GM19324 (cell line): ENCODE results near the gene CIC.

Experiments used
- ATAC-seq: cut with Tn5 transposase; IDR thresholded peaks from one replicate; pipeline ENCODE4 v1.9.1; 2021; ENCODE audit warnings: mild to moderate bottlenecking, moderate library complexity; ENCODE audit not compliant: unreplicated experiment, low FRiP score

CIC gene

GRCh38 chr19:42285988-42286348 is 16.9 kb downstream of the CIC start:
- ATAC-seq: no peak

DNA sequence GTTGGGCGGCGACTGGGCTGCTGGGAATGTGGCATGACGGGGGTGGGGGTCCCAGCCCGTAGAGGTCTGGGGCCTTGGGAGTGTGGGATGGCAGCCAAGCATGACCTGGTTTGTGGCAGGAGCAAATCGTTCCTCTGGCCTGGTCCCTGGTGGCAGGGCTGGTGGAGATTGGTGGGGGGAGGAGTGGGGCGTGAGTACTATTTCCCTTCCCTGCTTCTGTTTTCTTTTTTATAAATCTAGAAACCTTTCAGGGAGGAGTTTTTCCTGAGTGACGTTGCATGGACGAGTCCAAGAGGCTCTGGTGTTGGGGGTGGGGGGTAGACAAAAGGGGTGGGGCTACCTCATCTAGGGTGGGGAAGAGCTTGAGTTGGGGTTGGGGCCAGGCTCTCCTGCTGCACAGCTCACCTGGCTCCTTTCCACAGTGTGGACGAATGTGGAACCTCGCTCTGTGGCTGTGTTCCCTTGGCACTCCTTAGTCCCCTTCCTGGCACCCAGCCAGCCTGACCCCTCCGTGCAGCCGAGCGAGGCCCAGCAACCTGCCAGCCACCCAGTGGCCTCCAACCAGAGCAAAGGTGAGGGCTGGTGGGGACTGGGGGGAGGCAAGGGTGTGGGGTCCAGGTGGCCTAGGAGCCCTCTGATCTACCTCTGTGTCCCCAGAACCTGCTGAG is 17.4 kb downstream of the CIC start:
- ATAC-seq: no peak

DNA sequence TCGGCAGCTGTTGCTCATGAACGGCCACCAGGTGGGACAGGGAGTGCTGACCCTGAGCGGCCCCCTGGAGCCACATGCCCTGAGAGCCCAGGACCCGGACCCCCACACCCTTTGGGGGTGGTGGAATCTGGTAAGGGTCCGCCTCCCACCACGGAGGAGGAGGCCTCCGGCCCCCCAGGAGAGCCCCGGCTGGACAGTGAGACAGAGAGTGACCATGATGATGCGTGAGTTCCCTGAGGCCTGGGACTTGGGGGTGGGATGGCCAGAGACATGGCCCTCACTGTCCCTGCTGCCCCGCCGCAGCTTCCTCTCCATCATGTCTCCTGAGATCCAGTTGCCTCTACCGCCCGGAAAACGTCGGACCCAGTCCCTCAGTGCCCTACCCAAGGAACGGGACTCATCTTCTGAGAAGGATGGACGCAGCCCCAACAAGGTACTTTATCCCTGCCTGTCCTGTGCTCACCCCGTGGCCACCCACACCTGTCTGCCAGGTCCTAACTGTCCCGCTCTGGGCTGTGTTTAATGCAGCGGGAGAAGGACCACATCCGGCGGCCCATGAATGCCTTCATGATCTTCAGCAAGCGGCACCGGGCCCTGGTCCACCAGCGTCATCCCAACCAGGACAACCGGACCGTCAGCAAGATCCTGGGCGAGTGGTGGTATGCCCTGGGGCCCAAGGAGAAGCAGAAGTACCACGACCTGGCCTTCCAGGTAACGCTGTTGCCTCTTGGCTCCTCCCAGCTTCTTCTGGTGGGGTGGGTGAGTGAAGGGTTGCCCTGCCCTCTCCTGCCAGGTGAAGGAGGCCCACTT is 18.2 kb downstream of the CIC start:
- ATAC-seq: no peak

- ATAC-seq: no peak
These were observed 18.7 kb downstream of the CIC start for GRCh38 chr19:42287827-42288107.

DNA sequence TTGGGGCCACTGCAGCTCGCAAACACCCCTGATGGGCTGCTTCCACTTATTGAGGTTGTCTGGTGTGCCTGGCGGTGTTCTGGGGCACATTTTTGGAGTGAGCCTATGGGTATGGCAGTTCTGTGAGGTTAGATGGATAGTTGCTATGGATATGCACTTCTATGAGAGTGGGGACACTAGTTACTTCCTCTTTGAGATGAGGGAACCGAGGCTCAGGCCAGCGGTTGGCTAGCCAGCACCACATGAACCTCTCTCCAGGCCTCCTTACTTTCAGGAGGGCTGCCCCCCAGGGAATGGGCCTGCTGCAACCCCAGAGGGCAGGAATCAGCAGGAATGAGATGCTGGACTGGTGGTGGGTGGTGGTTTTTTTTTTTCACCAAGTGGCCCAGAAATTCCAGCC is 19.3 kb downstream of the CIC start:
- no peak for ATAC-seq

DNA sequence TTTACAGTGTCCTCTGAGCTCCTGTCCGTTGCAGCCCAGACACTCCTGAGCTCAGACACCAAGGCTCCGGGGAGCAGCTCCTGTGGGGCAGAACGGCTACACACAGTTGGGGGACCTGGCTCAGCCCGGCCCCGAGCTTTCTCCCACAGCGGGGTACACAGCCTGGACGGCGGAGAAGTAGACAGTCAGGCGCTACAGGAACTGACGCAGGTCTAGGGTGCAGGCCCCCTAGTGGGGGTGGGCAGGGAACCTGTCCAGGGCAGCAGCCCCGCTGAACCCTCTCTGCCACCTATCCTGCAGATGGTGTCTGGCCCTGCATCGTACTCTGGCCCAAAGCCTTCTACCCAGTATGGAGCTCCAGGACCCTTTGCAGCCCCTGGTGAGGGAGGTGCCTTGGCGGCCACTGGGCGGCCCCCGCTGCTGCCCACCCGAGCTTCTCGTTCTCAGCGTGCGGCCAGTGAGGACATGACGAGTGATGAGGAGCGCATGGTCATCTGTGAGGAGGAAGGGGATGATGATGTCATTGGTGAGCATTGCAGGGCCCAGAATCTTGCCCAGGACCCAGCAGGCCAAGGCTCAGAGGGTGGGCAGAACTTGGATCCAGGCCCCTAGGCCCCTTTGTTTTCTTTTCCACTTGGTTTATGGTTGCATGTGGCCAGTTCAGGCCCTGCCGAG is 20.0 kb downstream of the CIC start:
- ATAC-seq: no peak

DNA sequence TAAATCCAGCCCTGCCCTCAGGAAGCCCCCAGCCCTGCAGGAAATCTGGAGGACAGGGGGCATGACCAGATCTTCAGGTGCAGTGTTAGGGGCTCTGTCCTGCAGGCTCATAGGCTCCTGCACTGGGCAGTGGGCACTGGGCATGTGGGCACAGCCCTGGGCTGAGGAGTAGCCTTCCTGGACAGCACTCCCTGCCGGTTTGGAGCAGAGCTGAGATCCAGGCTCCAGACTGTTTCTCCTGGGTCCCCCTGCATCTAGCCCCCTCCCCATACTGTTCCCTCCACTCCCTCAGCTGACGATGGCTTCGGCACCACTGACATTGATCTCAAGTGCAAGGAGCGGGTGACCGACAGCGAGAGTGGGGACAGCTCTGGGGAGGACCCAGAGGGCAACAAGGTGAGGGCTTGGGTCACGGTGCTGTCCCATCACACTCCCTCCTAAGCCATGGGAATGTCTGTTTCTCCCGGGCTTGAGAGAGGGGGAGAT is 20.5 kb downstream of the CIC start:
- no peak for ATAC-seq

DNA sequence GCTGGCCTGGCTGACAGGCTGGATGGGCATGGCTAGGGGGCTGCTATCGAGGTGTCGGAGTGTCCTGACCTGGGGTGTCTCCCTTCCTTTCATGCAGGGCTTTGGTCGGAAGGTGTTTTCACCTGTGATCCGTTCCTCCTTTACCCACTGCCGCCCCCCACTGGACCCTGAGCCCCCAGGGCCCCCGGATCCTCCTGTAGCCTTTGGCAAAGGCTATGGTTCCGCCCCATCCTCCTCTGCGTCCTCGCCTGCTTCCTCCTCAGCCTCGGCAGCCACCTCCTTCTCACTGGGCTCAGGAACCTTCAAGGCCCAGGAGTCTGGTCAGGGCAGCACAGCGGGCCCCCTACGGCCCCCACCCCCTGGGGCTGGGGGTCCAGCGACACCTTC is 21.1 kb downstream of the CIC start:
- ATAC-seq: no peak

DNA sequence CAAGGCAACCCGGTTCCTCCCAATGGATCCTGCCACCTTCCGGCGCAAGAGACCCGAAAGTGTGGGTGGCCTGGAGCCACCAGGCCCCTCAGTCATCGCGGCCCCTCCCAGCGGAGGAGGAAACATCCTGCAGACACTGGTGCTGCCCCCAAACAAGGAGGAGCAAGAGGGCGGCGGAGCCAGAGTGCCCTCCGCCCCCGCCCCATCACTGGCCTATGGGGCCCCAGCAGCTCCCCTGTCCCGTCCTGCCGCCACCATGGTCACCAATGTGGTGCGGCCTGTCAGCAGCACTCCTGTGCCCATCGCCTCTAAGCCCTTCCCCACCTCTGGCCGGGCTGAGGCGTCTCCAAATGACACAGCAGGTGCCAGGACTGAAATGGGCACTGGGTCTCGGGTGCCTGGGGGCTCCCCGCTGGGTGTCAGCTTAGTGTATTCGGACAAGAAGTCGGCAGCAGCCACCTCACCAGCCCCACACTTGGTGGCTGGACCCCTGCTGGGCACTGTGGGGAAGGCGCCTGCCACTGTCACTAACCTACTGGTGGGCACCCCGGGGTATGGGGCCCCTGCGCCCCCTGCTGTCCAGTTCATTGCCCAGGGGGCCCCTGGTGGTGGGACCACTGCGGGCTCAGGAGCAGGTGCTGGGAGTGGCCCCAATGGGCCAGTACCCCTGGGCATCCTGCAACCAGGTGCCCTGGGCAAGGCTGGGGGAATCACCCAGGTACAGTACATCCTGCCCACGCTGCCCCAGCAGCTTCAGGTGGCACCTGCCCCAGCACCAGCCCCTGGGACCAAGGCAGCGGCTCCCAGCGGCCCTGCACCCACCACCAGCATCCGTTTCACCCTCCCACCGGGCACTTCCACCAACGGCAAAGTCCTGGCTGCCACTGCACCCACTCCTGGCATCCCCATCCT is 21.7 kb downstream of the CIC start:
- no peak for ATAC-seq

DNA sequence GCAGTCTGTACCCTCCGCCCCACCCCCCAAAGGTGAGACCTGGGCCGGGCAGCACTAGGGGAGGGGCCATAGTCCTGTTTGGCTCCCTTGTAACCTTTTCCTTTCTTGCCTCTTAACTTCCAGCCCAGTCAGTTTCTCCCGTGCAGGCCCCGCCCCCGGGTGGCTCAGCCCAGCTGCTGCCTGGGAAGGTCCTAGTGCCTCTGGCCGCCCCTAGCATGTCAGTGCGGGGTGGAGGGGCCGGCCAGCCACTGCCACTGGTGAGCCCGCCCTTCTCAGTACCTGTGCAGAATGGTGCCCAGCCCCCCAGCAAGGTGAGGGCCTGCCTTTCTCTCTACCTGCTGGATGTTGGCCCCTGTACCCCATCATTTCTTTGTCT is 22.4 kb downstream of the CIC start:
- ATAC-seq: no peak

- ATAC-seq: no peak
These were observed 23.2 kb downstream of the CIC start for GRCh38 chr19:42292042-42292960.

- ATAC-seq: no peak
These were observed 23.9 kb downstream of the CIC start for GRCh38 chr19:42292963-42293362.

DNA sequence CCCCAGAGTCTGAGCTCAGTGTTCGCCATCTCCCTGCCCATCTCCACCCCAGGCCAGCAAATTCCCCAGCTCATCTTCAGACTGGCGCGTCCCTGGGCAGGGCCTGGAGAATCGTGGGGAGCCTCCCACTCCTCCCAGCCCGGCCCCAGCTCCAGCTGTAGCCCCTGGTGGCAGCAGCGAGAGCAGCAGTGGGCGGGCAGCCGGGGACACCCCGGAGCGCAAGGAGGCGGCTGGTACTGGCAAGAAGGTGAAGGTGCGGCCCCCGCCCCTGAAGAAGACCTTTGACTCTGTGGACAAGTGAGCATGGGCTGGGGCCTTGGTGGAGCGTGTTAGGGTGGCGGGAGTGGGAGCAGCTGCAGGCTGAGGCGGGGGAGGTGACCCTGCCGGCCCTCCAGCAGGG is 24.5 kb downstream of the CIC start:
- ATAC-seq: no peak

DNA sequence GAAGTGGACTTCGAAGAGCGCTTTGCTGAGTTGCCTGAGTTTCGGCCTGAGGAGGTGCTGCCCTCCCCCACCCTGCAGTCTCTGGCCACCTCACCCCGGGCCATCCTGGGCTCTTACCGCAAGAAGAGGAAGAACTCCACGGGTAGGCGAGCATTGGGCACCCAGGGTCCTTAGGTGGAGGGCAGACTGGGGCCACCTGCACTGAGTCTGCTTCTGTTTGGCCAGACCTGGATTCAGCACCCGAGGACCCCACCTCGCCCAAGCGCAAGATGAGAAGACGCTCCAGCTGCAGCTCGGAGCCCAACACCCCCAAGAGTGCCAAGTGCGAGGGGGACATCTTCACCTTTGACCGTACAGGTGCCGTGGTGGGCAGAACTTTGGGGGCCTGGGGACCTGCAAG is 24.9 kb downstream of the CIC start:
- ATAC-seq: no peak

GRCh38 chr19:42294471-42295137 is 25.6 kb downstream of the CIC start:
- no peak for ATAC-seq

DNA sequence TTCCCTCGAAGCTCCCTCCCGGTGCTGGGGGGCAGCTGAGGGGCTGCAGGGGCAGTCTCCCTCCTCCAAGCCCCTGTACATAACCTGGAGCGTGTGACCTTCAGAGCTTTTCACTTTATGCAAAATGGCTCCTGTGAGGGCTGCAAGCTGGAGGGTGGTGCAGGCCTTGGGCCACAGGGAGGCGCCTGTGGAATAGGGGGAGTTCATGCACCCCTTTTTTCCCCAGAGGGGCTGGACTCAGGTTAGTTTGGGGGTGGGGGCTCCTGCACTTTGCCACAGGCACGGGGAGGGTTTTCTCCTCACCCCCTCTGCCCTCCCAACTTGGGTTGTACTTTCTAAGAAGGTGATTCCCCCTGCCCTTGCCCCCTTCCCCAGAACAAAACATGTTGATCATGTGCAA is 26.3 kb downstream of the CIC start:
- no peak for ATAC-seq

GRCh38 chr19:42295831-42296525 is 26.9 kb downstream of the CIC start:
- ATAC-seq: no peak

DNA sequence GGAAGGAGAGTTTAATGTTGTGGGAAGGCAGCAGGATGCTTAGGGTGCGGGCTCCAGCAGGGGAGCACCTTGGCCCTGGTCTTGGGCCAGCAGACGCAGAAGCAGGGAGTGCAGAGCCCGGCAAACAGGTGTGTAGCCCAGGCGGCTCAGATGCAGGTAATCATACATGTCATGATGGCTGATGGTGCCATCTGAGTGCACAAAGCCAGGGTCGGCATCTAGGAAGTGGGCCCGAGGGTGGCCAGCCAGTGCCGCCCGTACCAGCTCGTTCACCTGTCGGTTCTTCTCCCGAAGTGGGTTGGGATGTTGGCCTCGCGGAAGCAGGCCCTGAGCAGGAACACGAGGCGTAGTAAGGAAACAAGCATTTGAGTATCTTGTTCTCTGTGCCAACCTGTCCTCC is 28.0 kb downstream of the CIC start:
- no peak for ATAC-seq
